HEK293 (cell line): Measurements from ENCODE around the gene POLD1.
"Not testable (repeated sequence)": the region's sequence is repeated elsewhere in the genome, so short reads cannot be mapped to it uniquely, and the experiment has no call there.

Source experiments
- CTCF ChIA-PET: fragments of 350-600 bp; formaldehyde crosslinking; extraction: SDS; loops from one replicate; lab custom pipeline; 2021; ENCODE audit warnings: antibody characterized with exemption; lab: Yijun Ruan, JAX
- POLR2A ChIA-PET: fragments of 300-600 bp; formaldehyde crosslinking; extraction: SDS; loops from one replicate; lab custom pipeline; 2020; ENCODE audit warnings: antibody characterized with exemption, inconsistent platforms; lab: Yijun Ruan, JAX
- H3K27ac ChIP-seq: fragments of 200-500 bp; sonication (Bioruptor generic); 2 replicates; pipeline ENCODE4 v1.5.1; 2014; ENCODE audit warnings: low read depth, low read length, control low read depth, inconsistent platforms; ENCODE audit errors: extremely low read depth
- H3K36me3 ChIP-seq, 2 experiments: fragments of 200-500 bp in 1 of 2; sonication (Bioruptor generic) in 1 of 2; 1 replicate in 1 of 2; 2 replicates in 1 of 2; pipeline ENCODE4 v1.5.1; 2014 to 2017; ENCODE audit warnings: inconsistent platforms in 2 of 2, low read length in 2 of 2; ENCODE audit not compliant: control insufficient read depth in 2 of 2, insufficient read depth in 1 of 2
- H3K4me1 ChIP-seq: fragments of 200-500 bp; sonication (Bioruptor generic); 2 replicates; pipeline ENCODE4 v1.5.1; 2014; ENCODE audit warnings: mild to moderate bottlenecking, low read length, inconsistent platforms; ENCODE audit not compliant: control insufficient read depth, insufficient read depth
- H3K4me3 ChIP-seq: 2 replicates; pipeline ENCODE4 v1.5.1; 2011; ENCODE audit warnings: low read depth, mild to moderate bottlenecking, control low read depth, low read length, moderate library complexity
- H3K9me3 ChIP-seq: fragments of 200-500 bp; sonication (Bioruptor generic); 2 replicates; pipeline ENCODE4 v1.5.1; 2014; ENCODE audit warnings: low read depth, low read length, inconsistent platforms; ENCODE audit not compliant: control insufficient read depth, insufficient read depth
- GFI1B ChIP-seq: fragments of 450-650 bp; formaldehyde crosslinking; IDR thresholded peaks from 2 replicates; pipeline ENCODE4 v1.5.1; 2016; ENCODE audit warnings: missing biosample characterization, missing genetic modification characterization
- KLF1 ChIP-seq: fragments of 450-650 bp; formaldehyde crosslinking; IDR thresholded peaks from 2 replicates; pipeline ENCODE4 v1.5.1; 2016; ENCODE audit warnings: missing biosample characterization, missing genetic modification characterization
- KLF10 ChIP-seq: fragments of 450-650 bp; IDR thresholded peaks from 2 replicates; pipeline ENCODE4 v1.5.1; 2018; ENCODE audit warnings: missing biosample characterization, mild to moderate bottlenecking, missing genetic modification characterization
- MZF1 ChIP-seq: fragments of 450-650 bp; formaldehyde crosslinking; IDR thresholded peaks from 2 replicates; pipeline ENCODE4 v1.5.1; 2017; ENCODE audit warnings: missing biosample characterization, missing genetic modification characterization, borderline replicate concordance
- SP3 ChIP-seq: fragments of 450-650 bp; formaldehyde crosslinking; IDR thresholded peaks from 2 replicates; pipeline ENCODE4 v1.5.1; 2016; ENCODE audit warnings: missing biosample characterization, missing genetic modification characterization
- ZBTB8A ChIP-seq: fragments of 450-650 bp; formaldehyde crosslinking; IDR thresholded peaks from 2 replicates; pipeline ENCODE4 v1.5.1; 2016; ENCODE audit warnings: missing biosample characterization, missing genetic modification characterization
- ZFHX2 ChIP-seq: fragments of 450-650 bp; formaldehyde crosslinking; conservative IDR thresholded peaks from 2 replicates; pipeline ENCODE4 v1.5.1; 2016; ENCODE audit warnings: missing biosample characterization, missing genetic modification characterization
- ZNF112 ChIP-seq: fragments of 450-650 bp; formaldehyde crosslinking; IDR thresholded peaks from 2 replicates; pipeline ENCODE4 v1.5.0; 2017; ENCODE audit warnings: missing biosample characterization, missing genetic modification characterization
- ZNF335 ChIP-seq: fragments of 450-650 bp; formaldehyde crosslinking; conservative IDR thresholded peaks from 2 replicates; pipeline ENCODE4 v1.5.1; 2016; ENCODE audit warnings: missing biosample characterization, missing genetic modification characterization
- ZNF416 ChIP-seq: fragments of 450-650 bp; formaldehyde crosslinking; IDR thresholded peaks from 2 replicates; pipeline ENCODE4 v1.5.1; 2016; ENCODE audit warnings: missing biosample characterization, missing genetic modification characterization
- ZNF580 ChIP-seq: fragments of 450-650 bp; formaldehyde crosslinking; IDR thresholded peaks from 2 replicates; pipeline ENCODE4 v1.5.1; 2016; ENCODE audit warnings: missing biosample characterization, missing genetic modification characterization
- ZNF645 ChIP-seq: fragments of 450-650 bp; formaldehyde crosslinking; IDR thresholded peaks from 2 replicates; pipeline ENCODE4; 2016; ENCODE audit warnings: missing biosample characterization, missing genetic modification characterization
- ZNF768 ChIP-seq: fragments of 450-650 bp; formaldehyde crosslinking; IDR thresholded peaks from 2 replicates; pipeline ENCODE4 v1.5.1; 2018; ENCODE audit warnings: missing biosample characterization, mild to moderate bottlenecking, missing genetic modification characterization
- ZSCAN16 ChIP-seq: fragments of 450-650 bp; formaldehyde crosslinking; IDR thresholded peaks from 2 replicates; pipeline ENCODE4 v1.5.1; 2016; ENCODE audit warnings: missing biosample characterization, missing genetic modification characterization
- ZSCAN4 ChIP-seq: fragments of 450-650 bp; formaldehyde crosslinking; IDR thresholded peaks from 2 replicates; pipeline ENCODE4 v1.5.1; 2017; ENCODE audit warnings: missing biosample characterization, missing genetic modification characterization

The POLD1 gene

GRCh38 chr19:50387868-50388245 is 3.7 kb downstream of the POLD1 start (continued):
- TF ChIP-seq MZF1 = no peak
- TF ChIP-seq KLF10 (tag by site-specific recombination) = no peak

GRCh38 chr19:50390295-50390694 is 6.1 kb downstream of the POLD1 start:
- CTCF ChIA-PET, H3K4me3 ChIP-seq, H3K9me3 ChIP-seq, H3K4me1 ChIP-seq, POLR2A ChIA-PET, H3K27ac ChIP-seq: not testable (repeated sequence)
- peaks cover 50 to 59% of the 10 kb centered on the region in 2 experiments for H3K36me3 ChIP-seq

- POLR2A ChIA-PET = interaction anchor here (0.6 kb wide), 2 partner anchors 202 to 334 kb away, joined by 3 to 4 read pairs; no protein-coding TSS in a partner anchor
- CTCF ChIA-PET = not testable (repeated sequence)
- peaks cover 52 to 56% of the 10 kb centered on the region in 2 experiments for H3K36me3 ChIP-seq
These were observed 6.8 kb downstream of the POLD1 start for GRCh38 chr19:50390952-50391351.

GRCh38 chr19:50392759-50393158 is 8.6 kb downstream of the POLD1 start:
- Histone ChIP-seq H3K9me3 (no peaks in the 10 kb centered on the region), H3K4me1 (no peaks in the 10 kb centered on the region), H3K27ac (no peak overlapping the region), H3K4me3 (no peak overlapping the region), H3K36me3 (peaks cover 39 to 46% of the 10 kb centered on the region in 2 experiments)
- TF ChIP-seq GFI1B (tag by site-specific recombination) = no peak
- no peak for TF ChIP-seq ZNF580 (tag by site-specific recombination)
- no peak for TF ChIP-seq ZNF335 (tag by site-specific recombination)
- TF ChIP-seq ZFHX2 (tag by site-specific recombination) = no peak
- no peak for TF ChIP-seq ZNF112 (tag by site-specific recombination)
- no peak for TF ChIP-seq ZNF416
- CTCF ChIA-PET = no interaction called here
- POLR2A ChIA-PET = no interaction called here

More at GRCh38 chr19:50390952-50391351, 6.8 kb downstream of the POLD1 start:
- not testable (repeated sequence) for H3K9me3 ChIP-seq, H3K4me1 ChIP-seq, H3K27ac ChIP-seq, H3K4me3 ChIP-seq

GRCh38 chr19:50393589-50393988 is 9.4 kb downstream of the POLD1 start:
- ChIA-PET POLR2A (interaction anchor here (1.2 kb wide), 1 partner anchor 9 kb away, joined by 7 read pairs; the partner anchor contains the start of gene POLD1), CTCF (interaction anchor here (0.6 to 1.2 kb wide), 2 partner anchors 67 to 146 kb away, joined by 6 read pairs; no protein-coding TSS in a partner anchor)
- no peak overlapping the region for H3K27ac ChIP-seq
- peaks cover 34 to 43% of the 10 kb centered on the region in 2 experiments for H3K36me3 ChIP-seq
- no peak for TF ChIP-seq ZNF645 (tag by site-specific recombination)
- TF ChIP-seq SP3 (tag by site-specific recombination) = no peak
- no peak for TF ChIP-seq ZSCAN16 (tag by site-specific recombination)
- TF ChIP-seq ZBTB8A (tag by site-specific recombination) = no peak
- no peak for TF ChIP-seq ZSCAN4 (tag by site-specific recombination)
- TF ChIP-seq ZNF335 (tag by site-specific recombination) = no peak
- no peak for TF ChIP-seq GFI1B (tag by site-specific recombination)
- TF ChIP-seq ZNF768 (tag by site-specific recombination) = no peak
- no peak for TF ChIP-seq KLF1 (tag by site-specific recombination)
- H3K4me3 ChIP-seq = no peak overlapping the region
- no peaks in the 10 kb centered on the region for H3K4me1 ChIP-seq
- no peaks in the 10 kb centered on the region for H3K9me3 ChIP-seq
